ENCODE data around the gene FRZB.

The FRZB gene

GRCh38 chr2:182836451-182836850 lies 30.0 kb downstream of the FRZB start:
- no peak for TF ChIP-seq OSR1 (CRISPR knock-in tag; IDR thresholded peaks at IDR 0.05)
- no peak for TF ChIP-seq ESRRG (CRISPR knock-in tag; IDR thresholded peaks at IDR 0.05)
- no peak for TF ChIP-seq SNAI2 (CRISPR knock-in tag; IDR thresholded peaks at IDR 0.05)
- no peak for TF ChIP-seq ZNF8 (CRISPR knock-in tag; IDR thresholded peaks at IDR 0.05)
- no peak for TF ChIP-seq POU6F1 (CRISPR knock-in tag; IDR thresholded peaks at IDR 0.05; ENCODE audit: borderline replicate concordance, low read depth)
- no peak for TF ChIP-seq CREB5 (CRISPR knock-in tag; IDR thresholded peaks at IDR 0.05; ENCODE audit: low read depth)
- no peak for TF ChIP-seq GLIS3 (CRISPR knock-in tag; IDR thresholded peaks at IDR 0.05)
- no peak for TF ChIP-seq ZC3H10 (CRISPR knock-in tag; IDR thresholded peaks at IDR 0.05)
- TF ChIP-seq RARB (CRISPR knock-in tag; IDR thresholded peaks at IDR 0.05), result no peak
- TF ChIP-seq PATZ1 (CRISPR knock-in tag; IDR thresholded peaks at IDR 0.05; ENCODE audit: borderline replicate concordance), result no peak
- no peak for TF ChIP-seq ARNTL (CRISPR knock-in tag; IDR thresholded peaks at IDR 0.05; ENCODE audit: borderline replicate concordance, low read depth)
- TF ChIP-seq ZFP3 (CRISPR knock-in tag; IDR thresholded peaks at IDR 0.05), result no peak
- no peak for TF ChIP-seq BACH2 (CRISPR knock-in tag; IDR thresholded peaks at IDR 0.05; ENCODE audit: borderline replicate concordance)
- no peak for TF ChIP-seq CSRNP3 (CRISPR knock-in tag; IDR thresholded peaks at IDR 0.05)
- TF ChIP-seq ISL1 (CRISPR knock-in tag; IDR thresholded peaks at IDR 0.05), result no peak
- no peak for ATAC-seq

- no peak for ATAC-seq
- TF ChIP-seq ZC3H10 (CRISPR knock-in tag; IDR thresholded peaks at IDR 0.05), result no peak
- TF ChIP-seq ARNTL (CRISPR knock-in tag; IDR thresholded peaks at IDR 0.05; ENCODE audit: borderline replicate concordance, low read depth), result no peak
- TF ChIP-seq GLIS3 (CRISPR knock-in tag; IDR thresholded peaks at IDR 0.05), result no peak
- TF ChIP-seq CSDC2 (CRISPR knock-in tag; IDR thresholded peaks at IDR 0.05), result no peak
- no peak for TF ChIP-seq ESRRG (CRISPR knock-in tag; IDR thresholded peaks at IDR 0.05)
- TF ChIP-seq BACH2 (CRISPR knock-in tag; IDR thresholded peaks at IDR 0.05; ENCODE audit: borderline replicate concordance), result no peak
- TF ChIP-seq TSHZ2 (CRISPR knock-in tag; IDR thresholded peaks at IDR 0.05), result no peak
These were observed 32.1 kb downstream of the FRZB start for GRCh38 chr2:182834293-182834692.

- no peak for ATAC-seq
- TF ChIP-seq ZNF70 (CRISPR knock-in tag; IDR thresholded peaks at IDR 0.05) (no peak), ARNTL (CRISPR knock-in tag; IDR thresholded peaks at IDR 0.05; ENCODE audit: borderline replicate concordance, low read depth) (no peak), POU6F1 (CRISPR knock-in tag; IDR thresholded peaks at IDR 0.05; ENCODE audit: borderline replicate concordance, low read depth) (no peak), CSRNP3 (CRISPR knock-in tag; IDR thresholded peaks at IDR 0.05) (no peak), TOX (CRISPR knock-in tag; IDR thresholded peaks at IDR 0.05; ENCODE audit: borderline replicate concordance) (no peak), BACH2 (CRISPR knock-in tag; IDR thresholded peaks at IDR 0.05; ENCODE audit: borderline replicate concordance) (no peak), TSHZ2 (CRISPR knock-in tag; IDR thresholded peaks at IDR 0.05) (no peak), RARB (CRISPR knock-in tag; IDR thresholded peaks at IDR 0.05) (no peak), ZFP30 (CRISPR knock-in tag; IDR thresholded peaks at IDR 0.05) (no peak), ZC3H10 (CRISPR knock-in tag; IDR thresholded peaks at IDR 0.05) (no peak)
These were observed 33.2 kb downstream of the FRZB start for GRCh38 chr2:182833084-182833854.

Data from SK-N-SH treated with all-trans-retinoic acid at 6 μM for 48 hours (cell line).